HG03139 (cell line): ENCODE measurements around the gene SRI.

Source experiments
- ATAC-seq: cut with Tn5 transposase; IDR thresholded peaks from one replicate; pipeline ENCODE4 v1.9.1; 2021; ENCODE audit not compliant: unreplicated experiment

The SRI gene

DNA sequence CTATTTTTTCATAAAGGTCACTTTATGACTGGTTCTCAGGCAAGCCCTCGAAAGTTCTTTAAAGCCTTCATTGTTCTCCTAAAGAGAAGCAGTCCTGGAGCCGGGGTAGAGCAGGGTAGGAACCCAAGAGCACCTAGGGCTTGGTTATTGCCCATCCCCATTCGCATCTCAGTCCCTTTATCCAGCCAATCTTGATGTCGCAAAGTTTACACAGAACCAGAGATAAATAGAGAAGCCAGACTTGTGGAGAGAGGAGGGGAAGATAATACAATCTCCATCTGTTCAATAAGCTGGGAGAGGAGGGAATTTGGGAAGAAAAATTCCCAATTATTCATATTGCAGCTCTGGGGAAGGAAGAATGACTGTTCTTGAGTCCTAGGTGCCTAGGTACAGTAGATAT is 6.4 kb upstream of the SRI start:
- no peak for ATAC-seq

DNA sequence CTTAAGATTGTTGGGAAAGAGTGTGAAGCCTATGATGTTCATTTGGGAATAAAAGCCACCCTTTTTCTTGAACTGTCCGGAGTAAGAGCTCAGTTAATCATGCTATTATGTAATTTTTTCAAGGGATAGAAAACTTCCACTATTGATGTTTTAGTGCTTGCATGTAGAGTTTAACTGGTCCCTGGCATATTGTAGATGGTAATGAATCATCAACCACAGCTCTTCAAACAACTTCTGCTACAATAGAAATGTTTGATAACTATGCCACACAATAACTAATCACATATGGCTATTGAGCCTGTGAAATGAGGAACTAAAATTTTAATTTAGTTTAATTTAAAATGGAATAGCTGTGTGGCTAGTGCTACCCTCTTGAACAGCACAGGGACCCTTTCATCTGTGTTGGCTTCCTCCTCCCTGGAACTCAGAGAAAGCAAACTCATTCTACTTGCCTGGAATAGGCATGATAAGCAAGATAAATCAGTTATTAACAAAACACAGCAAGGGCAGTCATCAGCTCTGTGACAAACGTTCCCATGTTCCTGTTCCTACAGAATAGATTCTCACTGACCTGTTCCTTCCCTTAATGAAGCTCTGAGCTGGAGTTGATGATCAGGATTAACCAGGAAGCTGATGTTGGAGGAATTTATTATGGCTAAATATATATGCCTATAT is 4.9 kb upstream of the SRI start:
- no peak for ATAC-seq

DNA sequence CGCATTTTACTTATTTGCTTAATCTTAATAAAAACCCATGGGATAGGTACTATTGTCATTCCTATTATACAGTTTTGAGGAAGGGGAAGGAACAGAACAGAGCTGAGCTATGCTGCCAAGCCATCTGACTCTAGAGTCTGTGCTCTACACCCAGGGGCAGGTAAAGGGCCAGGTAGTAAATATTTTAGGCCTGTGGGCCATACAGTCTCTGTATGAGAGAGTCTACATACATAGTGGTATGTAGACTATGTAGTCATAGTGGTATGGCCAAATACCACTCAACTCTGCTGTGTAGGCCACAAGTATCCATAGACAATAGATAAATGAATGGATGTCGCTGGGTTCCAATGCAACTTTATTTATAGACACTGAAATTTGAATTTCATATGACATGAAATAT is 3.4 kb upstream of the SRI start:
- ATAC-seq: no peak

DNA sequence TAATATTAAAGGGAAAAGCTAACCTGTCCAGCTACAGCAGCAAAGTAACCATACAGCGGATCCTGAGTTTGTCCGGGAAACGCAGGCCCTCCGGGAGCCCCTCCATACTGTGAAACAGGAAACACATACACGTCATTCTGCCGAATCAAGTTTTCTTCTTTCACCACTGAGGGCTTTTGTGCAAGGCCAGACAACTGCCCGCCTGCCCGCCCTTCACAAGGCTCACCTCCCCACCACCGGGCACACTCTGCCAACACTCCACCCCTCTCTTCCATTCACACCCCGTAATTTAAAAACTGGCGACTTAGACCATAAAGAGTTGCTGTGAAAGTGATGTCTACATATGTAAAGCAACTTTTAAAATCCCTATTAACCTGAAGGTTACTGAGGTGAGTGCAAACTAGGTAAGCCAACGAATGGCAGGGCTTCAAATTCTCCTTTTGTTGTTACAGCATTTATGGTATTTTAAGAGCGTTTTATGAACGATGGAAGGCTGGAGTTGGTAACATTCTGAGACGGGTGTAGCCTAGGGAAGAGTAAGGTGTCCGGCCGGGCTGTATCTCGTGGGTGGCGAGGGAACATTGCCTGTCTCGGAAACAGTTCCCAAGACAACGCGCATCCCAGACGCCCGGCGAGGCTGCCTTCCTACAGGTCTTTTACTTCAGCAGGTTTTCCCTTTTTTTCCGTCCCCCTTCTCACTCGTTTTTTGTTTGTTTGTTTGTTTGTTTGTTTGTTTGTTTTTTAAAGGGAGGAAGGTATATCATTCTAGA is 817 bp downstream of the SRI start:
- peak; percentile 28 for ATAC-seq

DNA sequence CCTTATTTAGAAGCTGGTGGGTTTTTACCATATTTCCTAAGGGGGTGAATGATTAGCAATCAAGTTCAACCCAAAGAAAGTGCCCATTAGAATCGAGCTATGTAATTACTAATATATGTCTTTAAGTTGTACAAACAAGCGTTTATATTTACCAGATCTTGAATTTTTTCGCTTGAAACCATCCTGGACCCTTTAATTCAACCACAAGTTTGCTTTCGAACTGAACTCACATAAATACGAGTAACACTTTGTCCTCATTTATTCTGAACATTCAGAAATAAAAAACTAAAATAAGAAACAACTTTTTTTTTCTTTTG is 1.5 kb downstream of the SRI start:
- no peak for ATAC-seq

DNA sequence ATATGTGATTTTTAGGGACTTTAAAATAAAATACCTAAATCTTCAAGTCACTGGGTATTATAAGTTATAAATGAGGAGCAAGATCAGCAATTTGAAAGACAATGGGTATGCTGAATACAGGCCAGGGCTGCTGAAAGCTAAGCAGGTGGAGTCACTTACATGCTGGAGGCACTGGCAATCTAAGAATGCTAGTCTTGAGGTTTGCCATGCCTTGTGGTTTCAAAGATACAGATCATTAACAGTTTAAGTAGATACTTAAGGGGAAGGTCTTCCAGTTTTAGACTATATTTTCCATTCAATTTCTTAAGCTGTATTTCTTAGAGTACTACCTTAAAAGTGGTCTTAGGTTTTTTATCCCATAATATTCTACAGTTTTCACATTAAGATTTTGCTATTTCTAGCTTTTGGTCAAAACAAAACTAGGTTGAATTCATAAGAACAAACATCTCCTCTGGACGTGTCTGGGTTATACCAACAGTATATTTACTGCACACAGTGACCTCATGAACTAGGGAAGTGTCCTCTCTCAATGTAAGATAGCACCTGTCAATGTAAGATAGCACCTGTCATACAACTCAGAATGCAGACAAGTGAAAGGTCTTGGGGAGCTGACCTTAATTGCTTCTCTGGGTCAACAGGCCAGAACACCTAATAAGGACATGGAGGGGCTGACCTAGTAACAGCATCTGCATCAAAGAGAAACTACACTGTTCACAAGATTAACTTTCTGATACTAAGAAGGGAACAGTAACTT is 2.0 kb downstream of the SRI start:
- ATAC-seq: peak; percentile 70

DNA sequence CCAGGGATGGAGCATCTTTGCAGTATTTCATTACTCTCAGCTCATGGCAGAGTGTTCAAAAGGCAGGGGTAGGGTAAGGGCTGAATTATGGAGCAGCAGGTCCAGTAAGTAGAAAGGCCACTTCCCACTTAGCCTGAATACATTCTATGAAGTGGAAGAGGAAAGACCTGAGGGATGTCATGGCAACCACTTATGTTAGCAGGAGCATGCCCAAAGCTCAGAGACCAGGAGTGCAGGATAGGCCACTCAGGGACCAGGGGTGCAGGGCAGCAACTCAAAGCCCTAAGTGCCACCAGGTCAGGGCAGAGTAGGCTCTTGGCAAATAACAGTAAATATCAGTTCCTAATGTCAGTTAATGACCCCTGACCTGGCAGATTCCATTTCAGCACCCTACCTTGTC is 3.6 kb downstream of the SRI start:
- ATAC-seq: no peak

DNA sequence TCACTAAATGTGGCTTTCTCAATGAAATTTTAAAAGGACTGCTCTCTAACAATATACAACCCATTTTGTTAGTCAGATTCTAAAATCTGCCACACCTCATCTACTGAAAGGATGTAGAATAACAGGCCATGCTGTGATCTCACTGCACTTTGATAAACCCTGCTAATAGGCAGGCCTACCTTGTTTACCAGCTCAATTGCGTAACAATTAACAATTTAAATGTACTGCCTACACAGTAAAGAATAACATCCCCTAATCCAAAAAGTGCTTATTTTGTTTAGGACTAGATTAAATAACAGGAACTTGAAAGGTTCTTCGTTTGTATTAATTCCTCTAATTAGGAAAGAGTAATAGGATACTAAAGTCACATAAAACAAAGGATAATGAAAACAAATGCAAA is 4.5 kb downstream of the SRI start:
- no peak for ATAC-seq

DNA sequence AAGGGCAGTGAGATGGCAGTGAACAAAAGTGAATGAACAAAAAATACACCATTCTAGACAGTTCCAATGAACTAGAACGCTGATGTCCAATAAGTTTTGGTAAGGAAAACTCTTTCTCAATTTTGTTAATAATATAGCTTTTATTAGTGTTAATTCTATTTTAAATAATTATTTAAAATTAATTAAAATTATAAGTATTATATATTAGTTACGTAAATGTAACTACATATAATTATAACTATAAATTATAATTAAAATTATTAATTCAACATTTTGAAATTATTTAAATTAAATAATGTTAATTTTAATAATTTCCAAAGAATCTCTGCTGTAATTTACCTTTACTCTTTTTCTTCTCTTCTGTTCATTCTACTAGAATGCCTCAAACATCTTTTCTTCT is 5.4 kb downstream of the SRI start:
- ATAC-seq: no peak

DNA sequence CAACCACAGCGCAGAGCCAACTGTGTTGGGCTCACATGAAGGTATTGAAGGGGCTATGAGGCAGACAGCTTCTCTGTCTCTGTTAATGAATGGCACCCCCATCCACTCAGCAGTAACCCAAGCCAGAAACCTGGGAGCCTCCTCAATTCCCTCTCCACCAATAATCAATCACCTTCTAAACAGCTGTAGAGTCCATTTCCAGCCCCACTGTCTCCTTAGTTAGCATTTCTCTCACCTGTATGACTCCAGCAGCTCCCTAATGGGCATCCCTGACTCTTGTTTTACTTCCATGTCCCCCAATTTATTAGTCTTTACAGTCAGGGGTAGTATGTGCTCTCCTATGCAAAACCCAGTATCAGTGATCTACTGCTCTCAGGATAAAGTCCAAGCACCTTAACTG is 6.9 kb downstream of the SRI start:
- no peak for ATAC-seq

DNA sequence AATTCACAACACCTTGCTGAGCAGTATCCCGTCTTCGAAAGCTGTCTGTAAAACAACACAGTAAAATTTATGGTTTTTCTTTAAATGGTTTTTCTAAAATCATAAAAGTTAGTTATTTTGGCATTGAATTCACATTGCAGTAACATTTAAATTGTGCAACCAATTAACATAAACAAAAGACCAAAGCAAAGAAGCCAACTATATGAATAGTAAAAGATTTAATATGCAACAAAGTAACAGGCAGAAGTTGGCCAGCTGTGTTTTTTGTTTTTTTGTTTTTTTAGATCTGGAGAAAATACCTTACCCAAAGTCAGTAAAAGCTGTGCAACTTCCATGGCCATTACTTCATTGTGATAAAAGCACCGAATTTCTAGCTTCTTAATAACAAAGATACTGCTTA is 11.3 kb downstream of the SRI start:
- ATAC-seq: no peak

DNA sequence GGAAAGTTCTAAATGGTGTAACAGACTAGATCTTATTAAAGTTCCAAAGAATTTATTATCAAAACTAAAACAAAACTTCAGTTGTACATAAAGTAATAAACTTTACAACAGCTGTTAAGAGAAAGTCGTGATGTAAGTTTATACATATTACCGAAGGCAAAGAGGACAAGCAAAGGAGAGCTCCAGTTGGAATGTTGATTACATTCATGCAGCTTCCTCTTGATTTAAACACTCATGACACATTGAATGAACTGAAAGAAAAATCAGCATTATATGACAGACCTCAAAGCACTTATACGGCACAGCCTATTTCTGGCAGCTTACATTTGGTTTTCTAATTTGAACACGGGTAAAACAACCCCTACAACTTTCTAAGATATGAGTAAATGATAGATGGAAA is 13.6 kb downstream of the SRI start:
- no peak for ATAC-seq

DNA sequence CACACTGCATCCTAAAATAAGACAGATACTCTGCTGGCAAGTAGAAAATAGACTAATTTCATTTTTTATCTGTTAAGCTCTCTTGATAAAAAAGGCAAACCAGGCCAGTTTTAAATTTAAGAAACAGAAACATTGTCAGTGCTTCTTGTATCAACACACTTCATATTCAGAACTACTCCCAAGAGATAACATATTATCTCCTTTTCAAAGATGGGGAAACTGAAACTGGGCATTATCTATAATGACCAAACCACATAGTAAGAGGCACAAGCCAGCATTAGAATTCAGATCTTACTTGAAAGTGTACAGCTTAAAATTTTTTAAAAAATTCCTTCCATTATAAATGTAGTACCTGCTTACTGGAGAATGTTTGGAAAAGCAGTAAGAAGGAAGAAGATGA is 14.7 kb downstream of the SRI start:
- no peak for ATAC-seq

DNA sequence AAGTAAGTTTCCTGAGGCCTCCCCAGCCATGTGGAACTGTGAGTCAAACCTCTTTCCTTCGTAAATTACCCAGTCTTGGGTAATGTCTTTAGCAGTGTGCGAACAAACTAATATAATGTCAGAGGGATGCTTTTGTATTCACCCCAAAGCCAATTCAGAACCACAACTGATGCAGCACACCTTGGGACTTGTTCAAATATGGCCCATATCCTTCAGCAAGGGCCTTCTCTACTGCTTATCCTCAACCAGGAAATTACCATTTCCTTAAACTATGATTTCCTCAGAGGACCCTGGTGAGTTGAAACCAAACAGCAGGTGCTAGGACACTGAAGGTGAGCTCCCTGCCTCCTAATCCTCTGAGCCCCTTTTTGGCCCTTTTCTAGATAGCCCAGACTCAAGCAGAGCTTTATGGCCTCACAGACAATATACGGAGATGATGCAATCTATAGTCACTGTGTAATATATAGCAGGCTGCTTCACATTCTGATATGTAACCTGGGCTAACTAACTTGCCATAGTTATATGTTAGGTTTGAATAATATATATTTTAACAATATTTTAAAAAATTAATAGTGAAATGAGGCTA is 15.2 kb downstream of the SRI start:
- no peak for ATAC-seq

DNA sequence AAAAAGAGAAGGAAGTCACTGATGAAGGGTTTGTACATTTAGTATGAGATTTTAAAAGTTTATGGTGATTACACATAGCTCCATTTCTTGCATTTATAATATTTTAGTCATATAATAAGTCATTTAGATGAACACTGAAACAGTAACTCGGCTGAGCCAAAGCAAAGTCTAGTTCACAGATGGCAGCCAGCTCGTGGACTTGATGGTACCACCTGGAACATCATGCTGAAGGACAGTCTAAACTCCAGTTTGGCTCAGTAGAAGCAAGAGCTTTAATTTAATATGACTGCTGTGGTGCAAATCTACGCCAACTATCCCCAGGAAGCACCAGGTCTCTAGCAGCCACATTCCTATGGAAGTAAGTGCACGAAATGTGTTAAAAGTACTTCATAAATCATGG is 16.4 kb downstream of the SRI start:
- no peak for ATAC-seq

DNA sequence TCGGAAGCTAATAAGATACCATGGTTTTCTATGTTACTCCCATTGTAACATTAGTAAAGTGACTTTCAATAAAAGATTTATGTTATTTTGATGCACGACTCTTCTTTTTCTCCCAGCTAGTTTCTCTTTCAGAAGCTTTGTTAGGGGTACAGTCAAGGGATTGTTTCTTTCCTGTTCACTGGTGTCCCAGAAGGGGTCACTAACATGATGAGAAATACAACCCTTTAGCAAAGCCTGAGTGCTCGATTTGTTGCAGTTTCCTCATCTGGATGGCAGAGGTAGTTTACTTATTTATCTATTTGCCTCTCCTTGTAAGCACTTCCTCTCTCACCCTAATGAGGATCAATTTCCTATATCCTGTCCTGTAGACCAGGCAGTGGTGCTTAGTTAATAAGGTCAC is 17.0 kb downstream of the SRI start:
- ATAC-seq: no peak

DNA sequence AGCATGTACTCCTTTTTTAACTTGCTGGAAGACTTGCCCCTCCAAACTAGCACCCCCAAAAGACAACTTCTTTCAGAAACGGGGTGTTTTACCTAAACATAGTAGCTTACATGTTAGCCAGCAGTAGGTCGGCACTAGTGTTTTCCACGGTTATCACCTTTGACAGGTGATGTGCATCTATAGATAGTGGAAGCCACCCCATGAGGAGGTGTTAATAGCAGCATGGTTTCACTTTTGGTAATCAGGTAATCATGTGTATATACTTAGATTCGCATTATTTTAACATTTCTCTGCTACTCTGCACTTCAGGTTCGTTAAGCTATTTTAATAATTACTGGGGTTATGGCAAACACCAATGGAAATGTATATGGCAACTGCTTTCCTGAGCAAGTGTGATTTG is 17.6 kb downstream of the SRI start:
- no peak for ATAC-seq

DNA sequence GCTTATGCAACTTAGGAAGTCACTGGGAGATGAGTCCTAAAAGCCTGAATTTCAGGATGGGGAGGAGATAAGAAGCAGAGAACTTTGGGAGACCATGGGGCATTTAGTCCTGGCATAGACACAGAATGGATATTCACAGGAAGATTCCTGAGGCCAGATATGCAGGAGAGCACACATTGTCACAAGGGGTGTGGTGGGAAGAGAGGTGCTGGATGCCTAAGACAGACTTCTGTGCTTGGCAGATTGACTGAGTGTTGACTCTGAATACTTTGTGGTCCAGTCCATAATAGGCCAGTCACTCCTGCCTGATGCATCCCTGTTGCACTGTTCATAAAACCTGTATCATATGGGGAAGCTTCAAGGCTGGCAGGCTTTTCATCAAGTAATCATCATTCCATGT is 18.5 kb downstream of the SRI start:
- ATAC-seq: no peak

DNA sequence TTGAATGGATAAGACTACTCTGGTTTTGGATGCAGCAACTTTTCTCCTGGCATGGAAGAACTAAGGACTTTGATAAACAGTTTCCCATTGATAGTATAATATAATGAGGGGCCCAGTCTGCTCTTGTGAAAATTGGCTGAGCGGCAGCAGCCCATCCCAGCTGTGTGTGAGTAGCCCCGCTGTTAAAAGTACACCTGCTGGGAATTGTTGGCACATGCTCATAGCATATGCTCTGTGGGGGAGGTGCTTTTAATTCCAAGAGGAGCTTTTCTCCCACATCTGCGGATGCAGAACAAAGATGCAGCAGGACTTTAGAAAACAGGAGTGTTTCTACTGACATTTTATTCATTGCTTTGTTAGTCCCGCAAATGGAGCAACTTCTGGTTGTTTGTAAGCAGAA is 19.0 kb downstream of the SRI start:
- ATAC-seq: no peak

DNA sequence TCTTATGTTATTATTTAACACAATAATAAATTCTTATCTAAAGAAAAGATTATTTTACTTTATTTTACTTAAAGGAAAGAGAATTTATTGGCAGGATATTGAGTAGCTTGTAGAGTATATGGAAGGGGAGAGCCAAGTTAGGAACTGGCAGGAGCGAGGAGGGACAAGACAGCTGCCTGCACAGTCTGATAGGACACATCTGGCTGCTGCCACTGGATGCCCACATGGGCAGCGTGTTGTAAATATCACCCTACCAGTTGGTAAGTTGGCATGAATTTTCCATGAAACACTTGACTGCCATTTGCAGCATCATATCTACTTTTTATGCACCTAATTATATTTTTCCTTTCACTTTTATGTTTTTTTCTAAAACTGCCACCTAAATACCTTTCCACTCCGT is 19.6 kb downstream of the SRI start:
- no peak for ATAC-seq

DNA sequence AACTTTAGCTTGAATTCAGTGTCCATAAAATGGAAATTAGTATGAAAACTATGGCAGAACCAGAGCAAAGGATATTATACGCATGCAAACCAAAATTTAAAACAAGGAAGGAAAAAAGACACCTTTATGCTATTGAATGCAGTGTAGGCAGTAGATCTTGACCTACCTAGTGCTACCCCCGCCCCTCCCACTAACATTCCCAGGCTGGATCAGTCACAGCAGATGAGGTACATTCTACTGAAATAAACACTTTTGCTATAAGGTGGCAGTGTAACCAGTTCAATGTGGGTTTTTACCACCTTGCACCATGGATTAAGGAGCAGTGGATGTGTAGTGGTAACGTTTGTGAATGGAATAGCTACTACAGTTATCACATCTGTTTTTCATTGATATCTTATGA is 27.9 kb downstream of the SRI start:
- no peak for ATAC-seq

DNA sequence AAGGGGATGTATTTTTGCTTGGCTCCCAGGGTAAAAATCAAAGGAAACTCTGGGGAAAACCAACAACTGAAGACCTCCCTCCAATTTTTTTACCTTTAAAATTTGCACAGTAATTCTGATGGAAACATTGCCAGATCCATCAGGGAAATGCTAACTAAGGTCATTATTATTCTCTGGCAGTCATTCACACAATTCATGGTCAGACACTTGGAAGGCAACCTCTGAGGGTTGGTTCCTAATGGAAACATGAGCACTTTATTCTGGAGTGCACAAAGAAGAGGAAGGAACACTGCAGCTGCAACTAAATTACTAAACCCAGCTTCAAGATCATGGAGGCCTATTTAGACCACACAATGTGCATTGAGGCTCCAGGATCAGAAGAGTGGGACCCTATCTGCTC is 34.2 kb downstream of the SRI start:
- no peak for ATAC-seq
